SK-N-SH (cell line): Measurements from ENCODE around the gene LYRM2.
"Not testable (repeated sequence)": the region's sequence is repeated elsewhere in the genome, so short reads cannot be mapped to it uniquely, and the experiment has no call there.

Experiments
- CTCF ChIP-seq: fragments of 200-600 bp; sonication (generic); IDR thresholded peaks from 2 replicates; pipeline ENCODE4 v1.6.1; 2017; ENCODE audit warnings: antibody characterized with exemption, mild to moderate bottlenecking, moderate library complexity
- EP300 ChIP-seq, 2 experiments: IDR thresholded peaks; 2 replicates each; pipeline versions ENCODE4 v1.4.0 to v1.6.1; 2012; ENCODE audit warnings: borderline replicate concordance in 1 of 2, low read depth in 1 of 2, low read length in 1 of 2
- GABPA ChIP-seq: IDR thresholded peaks from 2 replicates; pipeline ENCODE4 v1.4.0; 2012; ENCODE audit warnings: low read depth, mild to moderate bottlenecking
- NFIC ChIP-seq: IDR thresholded peaks from 2 replicates; pipeline ENCODE4 v1.4.0; 2012; ENCODE audit warnings: borderline replicate concordance
- NRF1 ChIP-seq: IDR thresholded peaks from 2 replicates; pipeline ENCODE4 v1.6.1; 2012; ENCODE audit warnings: low read depth, mild to moderate bottlenecking, low read length
- POLR2AphosphoS5 ChIP-seq: IDR thresholded peaks from 2 replicates; pipeline ENCODE4 v1.6.1; 2012; ENCODE audit warnings: low read depth, low read length
- RXRA ChIP-seq: IDR thresholded peaks from 2 replicates; pipeline ENCODE4 v1.4.0; 2012; ENCODE audit warnings: low read depth, mild to moderate bottlenecking, borderline replicate concordance
- SMC3 ChIP-seq: IDR thresholded peaks from 2 replicates; pipeline ENCODE4 v1.6.1; 2012; ENCODE audit warnings: low read depth, low read length, improper control_type of control experiment
- TAF1 ChIP-seq: IDR thresholded peaks from 2 replicates; pipeline ENCODE4 v1.6.1; 2012; ENCODE audit warnings: low read depth, mild to moderate bottlenecking, low read length, moderate library complexity, borderline replicate concordance
- YY1 ChIP-seq: IDR thresholded peaks from 2 replicates; pipeline ENCODE4 v1.4.0; 2012; ENCODE audit warnings: low read depth, mild to moderate bottlenecking
- TF ChIP-seq, protein P1 (sequence below): fragments of 150-350 bp; IDR thresholded peaks from 2 replicates; pipeline ENCODE4 v1.6.1; 2017; ENCODE audit warnings: antibody characterized with exemption, low read length, low read depth, borderline replicate concordance

GRCh38 chr6:89636412-89636811, 2.1 kb downstream of the LYRM2 start:
- TF ChIP-seq CTCF; TAF1; YY1; EP300 (IDR thresholded peaks at IDR 0.05; ENCODE audit: borderline replicate concordance in 1 of 2, low read depth in 1 of 2, low read length in 1 of 2); RXRA; NFIC; SMC3; NRF1; POLR2AphosphoS5; GABPA: not testable (repeated sequence)
- TF ChIP-seq, protein P1, sequence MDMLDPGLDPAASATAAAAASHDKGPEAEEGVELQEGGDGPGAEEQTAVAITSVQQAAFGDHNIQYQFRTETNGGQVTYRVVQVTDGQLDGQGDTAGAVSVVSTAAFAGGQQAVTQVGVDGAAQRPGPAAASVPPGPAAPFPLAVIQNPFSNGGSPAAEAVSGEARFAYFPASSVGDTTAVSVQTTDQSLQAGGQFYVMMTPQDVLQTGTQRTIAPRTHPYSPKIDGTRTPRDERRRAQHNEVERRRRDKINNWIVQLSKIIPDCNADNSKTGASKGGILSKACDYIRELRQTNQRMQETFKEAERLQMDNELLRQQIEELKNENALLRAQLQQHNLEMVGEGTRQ: not testable (repeated sequence)
